Ishikawa (cell line): ENCODE measurements around the gene CACNA2D3.

ENCODE experiments used
- CEBPB ChIP-seq: IDR thresholded peaks from 2 replicates; pipeline ENCODE4 v1.6.1; 2012
- CREB1 ChIP-seq: IDR thresholded peaks from 2 replicates; pipeline ENCODE4 v1.6.1; 2012; ENCODE audit warnings: low read depth
- EGR1 ChIP-seq: IDR thresholded peaks from 2 replicates; pipeline ENCODE4 v1.6.1; 2012
- EP300 ChIP-seq: IDR thresholded peaks from 2 replicates; pipeline ENCODE4 v1.6.1; 2012; ENCODE audit warnings: borderline replicate concordance
- FOXM1 ChIP-seq: IDR thresholded peaks from 2 replicates; pipeline ENCODE4 v1.6.1; 2012; ENCODE audit warnings: low read depth, borderline replicate concordance
- NFIC ChIP-seq: IDR thresholded peaks from 2 replicates; pipeline ENCODE4 v1.6.1; 2012
- RAD21 ChIP-seq: IDR thresholded peaks from 2 replicates; pipeline ENCODE4 v1.6.1; 2012; ENCODE audit warnings: low read depth
- REST ChIP-seq: IDR thresholded peaks from 2 replicates; pipeline ENCODE4 v1.6.1; 2012; ENCODE audit warnings: low read depth, mild to moderate bottlenecking
- TAF1 ChIP-seq: IDR thresholded peaks from 2 replicates; pipeline ENCODE4 v1.6.1; 2012; ENCODE audit warnings: low read depth, mild to moderate bottlenecking
- TCF12 ChIP-seq: IDR thresholded peaks from 2 replicates; pipeline ENCODE4 v1.6.1; 2012; ENCODE audit warnings: low read depth
- TEAD4 ChIP-seq: IDR thresholded peaks from 2 replicates; pipeline ENCODE4 v1.6.1; 2012
- YY1 ChIP-seq: IDR thresholded peaks from 2 replicates; pipeline ENCODE4 v1.6.1; 2012; ENCODE audit warnings: low read depth
- ZBTB7A ChIP-seq: IDR thresholded peaks from 2 replicates; pipeline ENCODE4 v1.6.1; 2012; ENCODE audit warnings: low read depth
- TF ChIP-seq, protein P1 (sequence below): IDR thresholded peaks from 2 replicates; pipeline ENCODE4 v1.6.1; 2012
- TF ChIP-seq, protein P2 (sequence below): IDR thresholded peaks from 2 replicates; pipeline ENCODE4 v1.6.1; 2012

Gene CACNA2D3

DNA sequence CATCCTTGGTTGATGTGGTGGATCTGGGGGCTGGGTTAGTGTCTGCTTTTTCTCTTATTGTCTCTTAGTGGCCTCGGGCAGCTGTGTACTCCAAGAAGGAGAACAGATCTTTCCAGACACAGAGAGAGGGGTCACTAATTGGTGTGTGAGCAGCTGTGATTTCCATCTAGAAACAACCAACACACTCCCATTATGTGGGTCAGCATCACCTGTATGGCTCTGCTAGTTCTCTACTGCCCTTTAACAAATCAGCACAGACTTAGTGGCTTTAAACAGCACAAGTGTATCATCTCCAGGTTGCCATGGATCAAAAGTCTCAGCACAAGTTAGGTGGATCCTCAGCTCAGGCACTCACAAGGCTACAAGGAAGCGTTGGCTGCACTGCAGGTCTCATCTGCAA, 648.7 kb downstream of the CACNA2D3 start:
- TF ChIP-seq NFIC (no peak), FOXM1 (no peak), EGR1 (no peak), CEBPB (no peak), TEAD4 (no peak), EP300 (no peak), RAD21 (no peak), TAF1 (no peak), YY1 (no peak), ZBTB7A (no peak), CREB1 (no peak), REST (no peak), TCF12 (no peak)
- TF ChIP-seq, protein P1, sequence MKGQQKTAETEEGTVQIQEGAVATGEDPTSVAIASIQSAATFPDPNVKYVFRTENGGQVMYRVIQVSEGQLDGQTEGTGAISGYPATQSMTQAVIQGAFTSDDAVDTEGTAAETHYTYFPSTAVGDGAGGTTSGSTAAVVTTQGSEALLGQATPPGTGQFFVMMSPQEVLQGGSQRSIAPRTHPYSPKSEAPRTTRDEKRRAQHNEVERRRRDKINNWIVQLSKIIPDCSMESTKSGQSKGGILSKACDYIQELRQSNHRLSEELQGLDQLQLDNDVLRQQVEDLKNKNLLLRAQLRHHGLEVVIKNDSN: no peak
- TF ChIP-seq, protein P2, sequence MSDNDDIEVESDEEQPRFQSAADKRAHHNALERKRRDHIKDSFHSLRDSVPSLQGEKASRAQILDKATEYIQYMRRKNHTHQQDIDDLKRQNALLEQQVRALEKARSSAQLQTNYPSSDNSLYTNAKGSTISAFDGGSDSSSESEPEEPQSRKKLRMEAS: no peak

DNA sequence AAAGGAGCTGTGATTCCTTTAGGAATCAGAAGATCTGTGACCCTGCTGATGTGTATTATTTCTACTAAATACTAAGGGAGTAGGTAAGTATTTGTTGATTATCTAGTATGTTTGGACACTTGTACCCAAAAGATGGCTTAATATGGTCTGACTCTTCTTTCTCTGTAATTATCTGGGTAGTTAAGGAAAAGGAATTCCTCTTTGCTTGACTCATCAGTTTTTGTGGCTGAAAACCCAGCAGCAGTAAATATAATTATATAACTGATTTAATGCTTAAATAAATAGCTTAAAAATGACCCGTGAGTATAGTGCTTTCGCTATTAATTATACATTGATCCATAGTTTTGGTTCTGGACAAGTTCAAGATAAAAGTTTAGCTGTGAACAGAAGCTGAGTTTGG, 649.7 kb downstream of the CACNA2D3 start:
- TF ChIP-seq YY1 (no peak), EGR1 (no peak), ZBTB7A (no peak), FOXM1 (no peak), REST (no peak), NFIC (no peak), EP300 (no peak), TAF1 (no peak)
- TF ChIP-seq, protein P1: no peak
- TF ChIP-seq, protein P2: no peak

GRCh38 chr3:54772746-54773145, 650.4 kb downstream of the CACNA2D3 start:
- no peak for TF ChIP-seq FOXM1
- no peak for TF ChIP-seq ZBTB7A
- TF ChIP-seq REST: no peak
- TF ChIP-seq EP300: no peak
- no peak for TF ChIP-seq EGR1
- TF ChIP-seq YY1: no peak
- TF ChIP-seq CEBPB: no peak
- TF ChIP-seq TEAD4: no peak
- TF ChIP-seq TCF12: no peak
- TF ChIP-seq, protein P1: no peak
- TF ChIP-seq CREB1: no peak
- no peak for TF ChIP-seq RAD21
- TF ChIP-seq NFIC: no peak
- TF ChIP-seq, protein P2: no peak
- TF ChIP-seq TAF1: no peak

- TF ChIP-seq YY1: no peak
- no peak for TF ChIP-seq CREB1
- no peak for TF ChIP-seq REST
Measured at GRCh38 chr3:54773271-54773670, 650.9 kb downstream of the CACNA2D3 start.
